Neural cell (in vitro differentiated cells): ENCODE measurements around the gene CHN1. TPM values are rescaled to one million over a fixed set of nuclear protein-coding genes. Genes with fewer than 3 reads are reported as not detected.

ENCODE experiments used
- H2AFZ ChIP-seq: fragments of 200-600, 300-800 bp; sonication (generic), shearing (Covaris generic); 2 replicates; pipeline ENCODE4 v1.6.0; 2014; ENCODE audit warnings: low read depth, mild to moderate bottlenecking, antibody characterized with exemption, low read length, moderate library complexity
- H3F3A ChIP-seq: fragments of 200-600 bp; shearing (Covaris generic); 2 replicates; pipeline ENCODE4 v1.6.1; 2016; ENCODE audit warnings: mild to moderate bottlenecking, moderate library complexity, mixed read lengths, antibody characterized with exemption, low read length; ENCODE audit not compliant: insufficient read depth, poor library complexity, severe bottlenecking
- H3K27ac ChIP-seq: fragments of 200-600, 300-800 bp; sonication (generic), shearing (Covaris generic); 2 replicates; pipeline ENCODE4 v1.5.1; 2014; ENCODE audit warnings: mild to moderate bottlenecking, low read length, moderate library complexity
- H3K27me3 ChIP-seq: fragments of 300-800, 200-600 bp; sonication (generic), shearing (Covaris generic); 2 replicates; pipeline ENCODE4 v1.6.0; 2014; ENCODE audit warnings: mild to moderate bottlenecking, low read depth, low read length, moderate library complexity; ENCODE audit not compliant: insufficient read depth
- H3K36me3 ChIP-seq: fragments of 300-800, 200-600 bp; sonication (generic), shearing (Covaris generic); 2 replicates; pipeline ENCODE4 v1.5.1; 2014; ENCODE audit warnings: mild to moderate bottlenecking, antibody characterized with exemption, low read length, moderate library complexity; ENCODE audit not compliant: insufficient read depth
- H3K4me2 ChIP-seq: fragments of 300-800, 200-600 bp; sonication (generic), shearing (Covaris generic); 2 replicates; pipeline ENCODE4 v1.6.0; 2014; ENCODE audit warnings: mild to moderate bottlenecking, low read length
- H3K4me3 ChIP-seq: fragments of 300-800, 200-600 bp; sonication (generic), shearing (Covaris generic); 2 replicates; pipeline ENCODE4 v1.5.1; 2014; ENCODE audit warnings: mild to moderate bottlenecking, low read length, moderate library complexity
- H3K79me2 ChIP-seq: fragments of 200-600 bp; shearing (Covaris generic); replicated peaks from 2 replicates; pipeline ENCODE4 v1.6.0; 2014; ENCODE audit warnings: mild to moderate bottlenecking, low read length, moderate library complexity; ENCODE audit not compliant: insufficient read depth
- H3K9ac ChIP-seq: fragments of 300-800, 200-600 bp; sonication (generic), shearing (Covaris generic); 2 replicates; pipeline ENCODE4 v1.6.1; 2016; ENCODE audit warnings: mild to moderate bottlenecking, low read length, mixed read lengths
- H3K9me2 ChIP-seq: fragments of 200-600 bp; shearing (Covaris generic); 2 replicates; pipeline ENCODE4 v1.6.1; 2016; ENCODE audit warnings: mild to moderate bottlenecking, low read length, mixed read lengths; ENCODE audit not compliant: insufficient read depth
- H3K9me3 ChIP-seq: fragments of 200-600, 300-800 bp; sonication (generic), shearing (Covaris generic); 2 replicates; pipeline ENCODE4 v1.6.1; 2016; ENCODE audit warnings: mild to moderate bottlenecking, mixed run types, low read length, moderate library complexity, mixed read lengths
- H4K20me1 ChIP-seq: fragments of 200-600 bp; shearing (Covaris generic); 2 replicates; pipeline ENCODE4 v1.6.1; 2016; ENCODE audit warnings: mild to moderate bottlenecking, mixed run types; ENCODE audit not compliant: insufficient read depth
- CTCF ChIP-seq: fragments of 450-650 bp; IDR thresholded peaks from 2 replicates; pipeline ENCODE4 v1.5.1; 2014; ENCODE audit warnings: antibody characterized with exemption, mild to moderate bottlenecking, moderate library complexity; ENCODE audit not compliant: poor library complexity, severe bottlenecking
- EP300 ChIP-seq: fragments of 450-650 bp; conservative IDR thresholded peaks from 2 replicates; pipeline ENCODE4 v1.6.1; 2014; ENCODE audit warnings: antibody characterized with exemption, mild to moderate bottlenecking, moderate library complexity; ENCODE audit not compliant: poor library complexity, severe bottlenecking
- EZH2 ChIP-seq: fragments of 200-600, 300-800 bp; shearing (Covaris generic), sonication (generic); IDR thresholded peaks from 2 replicates; pipeline ENCODE4 v1.6.1; 2014; ENCODE audit warnings: antibody characterized with exemption, low read length, borderline replicate concordance, mild to moderate bottlenecking; ENCODE audit not compliant: insufficient read depth, poor library complexity, severe bottlenecking
- MXI1 ChIP-seq: fragments of 450-650 bp; conservative IDR thresholded peaks from 2 replicates; pipeline ENCODE4 v1.6.1; 2014; ENCODE audit warnings: antibody characterized with exemption, mild to moderate bottlenecking; ENCODE audit not compliant: poor library complexity, severe bottlenecking
- POLR2AphosphoS5 ChIP-seq: IDR thresholded peaks from 2 replicates; pipeline ENCODE4 v1.6.1; 2012
- RAD21 ChIP-seq: fragments of 450-650 bp; conservative IDR thresholded peaks from 2 replicates; pipeline ENCODE4 v1.6.1; 2014; ENCODE audit warnings: antibody characterized with exemption, mild to moderate bottlenecking, moderate library complexity
- REST ChIP-seq: IDR thresholded peaks from 2 replicates; pipeline ENCODE4 v1.6.1; 2012; ENCODE audit warnings: borderline replicate concordance
- SMC3 ChIP-seq: fragments of 450-650 bp; conservative IDR thresholded peaks from 2 replicates; pipeline ENCODE4 v1.6.1; 2014; ENCODE audit warnings: antibody characterized with exemption, mild to moderate bottlenecking, moderate library complexity; ENCODE audit not compliant: poor library complexity
- TAF1 ChIP-seq: IDR thresholded peaks from 2 replicates; pipeline ENCODE4 v1.6.1; 2012; ENCODE audit warnings: low read depth
- polyA plus RNA-seq: library from polyadenylated mRNA; depleted of rRNA; stranded (reverse); fragments of >200 nt; gene quantifications from 2 replicates; pipeline ENCODE4 v1.2.3, GENCODE V29; 2014

CHN1 gene
- polyA plus RNA-seq, 1 donor from 2014 or later = 133 TPM

- Histone ChIP-seq H3K27ac (no peak overlapping the region), H3F3A (no peaks in the 10 kb centered on the region), H3K4me3 (no peak overlapping the region), H3K36me3 (no peaks in the 10 kb centered on the region), H3K4me2 (no peak overlapping the region), H3K27me3 (no peaks in the 10 kb centered on the region), H3K9me3 (no peaks in the 10 kb centered on the region), H4K20me1 (no peaks in the 10 kb centered on the region), H3K79me2 (no peaks in the 10 kb centered on the region), H3K9me2 (no peaks in the 10 kb centered on the region), H2AFZ (no peak overlapping the region), H3K9ac (no peak overlapping the region)
- TF ChIP-seq MXI1 (no peak), SMC3 (no peak), TAF1 (no peak), POLR2AphosphoS5 (no peak), REST (no peak), RAD21 (no peak), CTCF (no peak), EP300 (no peak), EZH2 (no peak)
These were observed 21.2 kb upstream of the CHN1 start for GRCh38 chr2:175026385-175026784.

DNA sequence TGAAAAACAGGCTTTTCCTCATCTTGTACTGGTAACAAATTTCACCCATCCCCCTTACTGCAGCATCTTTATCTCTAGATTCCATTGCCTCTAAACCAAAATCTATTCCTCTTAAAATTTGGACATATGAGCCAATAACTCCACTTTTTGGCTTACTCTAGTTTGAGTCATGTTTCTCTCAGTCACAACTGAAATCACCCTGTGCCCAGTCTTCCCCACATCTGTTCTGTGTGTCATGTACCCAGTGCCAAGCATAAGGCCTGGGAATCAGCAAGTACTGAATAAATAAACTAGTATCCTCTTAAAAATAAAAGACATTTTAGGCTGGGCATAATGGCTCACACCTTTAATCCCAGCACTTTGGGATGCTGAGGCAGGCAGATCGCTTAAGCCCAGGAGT lies 20.8 kb upstream of the CHN1 start:
- Histone ChIP-seq H3K36me3 (no peaks in the 10 kb centered on the region), H3K4me2 (no peak overlapping the region), H3K27me3 (no peaks in the 10 kb centered on the region)

More for the DNA sequence above, 20.8 kb upstream of the CHN1 start:
- H2AFZ ChIP-seq = no peak overlapping the region
- H3K79me2 ChIP-seq = no peaks in the 10 kb centered on the region
- no peak overlapping the region for H3K4me3 ChIP-seq
- H3K9ac ChIP-seq = no peak overlapping the region
- TF ChIP-seq MXI1 (no peak), POLR2AphosphoS5 (no peak), EP300 (no peak), SMC3 (no peak), EZH2 (no peak), CTCF (no peak), REST (no peak), TAF1 (no peak), RAD21 (no peak)
- no peaks in the 10 kb centered on the region for H4K20me1 ChIP-seq
- no peak overlapping the region for H3K27ac ChIP-seq
- H3K9me3 ChIP-seq = no peaks in the 10 kb centered on the region
- no peaks in the 10 kb centered on the region for H3F3A ChIP-seq
- no peaks in the 10 kb centered on the region for H3K9me2 ChIP-seq
